ENCODE data around the gene CRYGB. TPM values are rescaled to one million over a fixed set of nuclear protein-coding genes. Genes with fewer than 3 reads are reported as not detected.

CRYGB gene, protein sequence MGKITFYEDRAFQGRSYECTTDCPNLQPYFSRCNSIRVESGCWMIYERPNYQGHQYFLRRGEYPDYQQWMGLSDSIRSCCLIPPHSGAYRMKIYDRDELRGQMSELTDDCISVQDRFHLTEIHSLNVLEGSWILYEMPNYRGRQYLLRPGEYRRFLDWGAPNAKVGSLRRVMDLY
- not detected for total RNA-seq

DNA sequence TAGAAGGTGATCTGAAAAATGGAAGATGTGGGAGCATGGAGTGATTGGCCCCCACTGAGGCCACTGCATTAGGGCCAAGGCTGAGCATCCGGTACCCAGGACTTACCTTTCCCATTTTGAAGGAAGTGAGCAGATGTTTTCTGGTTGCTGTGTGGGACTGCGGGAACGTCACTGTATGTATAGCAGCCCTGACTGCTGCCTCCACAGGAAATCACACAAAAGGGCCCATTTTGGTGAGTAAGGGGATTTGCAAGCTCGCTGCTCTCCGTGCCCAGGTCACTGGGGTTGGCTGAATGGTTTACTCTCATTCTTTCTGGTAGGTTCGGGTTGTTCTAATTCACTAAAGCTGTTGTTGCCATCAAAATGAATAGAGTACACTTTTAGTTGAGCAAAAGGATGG lies at the start of gene CRYGB:
TSS of gene CRYGB (minus strand) at position 153 of the 400 bp plus-strand sequence. CDS start at position 115, 38 bp downstream.
- TF ChIP-seq, protein P1, sequence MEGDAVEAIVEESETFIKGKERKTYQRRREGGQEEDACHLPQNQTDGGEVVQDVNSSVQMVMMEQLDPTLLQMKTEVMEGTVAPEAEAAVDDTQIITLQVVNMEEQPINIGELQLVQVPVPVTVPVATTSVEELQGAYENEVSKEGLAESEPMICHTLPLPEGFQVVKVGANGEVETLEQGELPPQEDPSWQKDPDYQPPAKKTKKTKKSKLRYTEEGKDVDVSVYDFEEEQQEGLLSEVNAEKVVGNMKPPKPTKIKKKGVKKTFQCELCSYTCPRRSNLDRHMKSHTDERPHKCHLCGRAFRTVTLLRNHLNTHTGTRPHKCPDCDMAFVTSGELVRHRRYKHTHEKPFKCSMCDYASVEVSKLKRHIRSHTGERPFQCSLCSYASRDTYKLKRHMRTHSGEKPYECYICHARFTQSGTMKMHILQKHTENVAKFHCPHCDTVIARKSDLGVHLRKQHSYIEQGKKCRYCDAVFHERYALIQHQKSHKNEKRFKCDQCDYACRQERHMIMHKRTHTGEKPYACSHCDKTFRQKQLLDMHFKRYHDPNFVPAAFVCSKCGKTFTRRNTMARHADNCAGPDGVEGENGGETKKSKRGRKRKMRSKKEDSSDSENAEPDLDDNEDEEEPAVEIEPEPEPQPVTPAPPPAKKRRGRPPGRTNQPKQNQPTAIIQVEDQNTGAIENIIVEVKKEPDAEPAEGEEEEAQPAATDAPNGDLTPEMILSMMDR (IDR thresholded peaks at IDR 0.05), result no peak
- TF ChIP-seq POLR2A (IDR thresholded peaks at IDR 0.05), result no peak
- DNase-seq, result no peak
- Histone ChIP-seq H3K4me1 (peaks cover 0 to 4% (median 0%) of the 10 kb centered on the region in 4 donors), H3K27ac (no peak within 1 kb of the TSS), H3K27me3 (no peaks in the 10 kb centered on the region), H3K4me3 (no peak within 1 kb of the TSS), H3K9me3 (no peaks in the 10 kb centered on the region), H3K36me3 (no peaks in the 10 kb centered on the region)

GRCh38 chr2:208195531-208195930 lies 49.6 kb upstream of the CRYGB start:
- no peak for DNase-seq
- H3K4me1 ChIP-seq, result no peaks in the 10 kb centered on the region
- no peak overlapping the region for H3K4me3 ChIP-seq
- H3K27me3 ChIP-seq, result no peaks in the 10 kb centered on the region
- H3K36me3 ChIP-seq, result no peaks in the 10 kb centered on the region
- no peaks in the 10 kb centered on the region for H3K9me3 ChIP-seq
- H3K27ac ChIP-seq, result no peak overlapping the region
- no peak for TF ChIP-seq POLR2A (IDR thresholded peaks at IDR 0.05)
- TF ChIP-seq, protein P1 (IDR thresholded peaks at IDR 0.05), result no peak

DNA sequence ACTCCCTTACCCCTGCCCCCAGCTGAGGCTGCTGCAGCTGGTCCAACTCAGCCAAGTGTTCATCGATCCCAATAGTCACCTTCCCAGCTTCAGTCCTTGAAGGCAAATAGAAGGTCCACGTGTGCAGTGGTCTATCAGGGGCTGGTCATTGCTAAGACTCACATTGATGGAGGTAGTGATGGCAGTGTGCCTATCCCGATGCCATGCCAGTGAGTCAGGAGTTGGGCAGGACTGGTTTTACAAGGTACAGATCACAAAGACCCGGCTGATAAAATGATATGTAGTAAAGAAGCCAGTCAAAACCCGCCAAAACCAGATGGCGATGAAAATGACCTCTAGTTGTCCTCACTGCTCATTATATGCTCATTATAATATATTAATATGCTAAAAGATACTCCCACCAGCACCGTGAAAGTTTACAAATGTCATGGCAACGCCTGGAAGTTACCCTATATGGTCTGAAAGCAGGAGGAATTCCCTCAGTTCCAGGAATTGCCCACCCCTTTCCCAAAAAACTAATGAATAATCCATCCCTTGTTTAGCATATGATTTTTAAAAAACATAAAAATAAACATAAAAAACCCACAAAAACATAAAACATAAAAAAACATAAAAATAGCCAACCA lies 46.8 kb upstream of the CRYGB start:
- no peak for TF ChIP-seq POLR2A (IDR thresholded peaks at IDR 0.05)
- TF ChIP-seq, protein P1 (IDR thresholded peaks at IDR 0.05), result no peak
- no peak for DNase-seq
- no peak overlapping the region for H3K27ac ChIP-seq
- no peaks in the 10 kb centered on the region for H3K27me3 ChIP-seq
- no peaks in the 10 kb centered on the region for H3K4me1 ChIP-seq
- H3K4me3 ChIP-seq, result no peak overlapping the region
- no peaks in the 10 kb centered on the region for H3K9me3 ChIP-seq
- no peaks in the 10 kb centered on the region for H3K36me3 ChIP-seq

DNA sequence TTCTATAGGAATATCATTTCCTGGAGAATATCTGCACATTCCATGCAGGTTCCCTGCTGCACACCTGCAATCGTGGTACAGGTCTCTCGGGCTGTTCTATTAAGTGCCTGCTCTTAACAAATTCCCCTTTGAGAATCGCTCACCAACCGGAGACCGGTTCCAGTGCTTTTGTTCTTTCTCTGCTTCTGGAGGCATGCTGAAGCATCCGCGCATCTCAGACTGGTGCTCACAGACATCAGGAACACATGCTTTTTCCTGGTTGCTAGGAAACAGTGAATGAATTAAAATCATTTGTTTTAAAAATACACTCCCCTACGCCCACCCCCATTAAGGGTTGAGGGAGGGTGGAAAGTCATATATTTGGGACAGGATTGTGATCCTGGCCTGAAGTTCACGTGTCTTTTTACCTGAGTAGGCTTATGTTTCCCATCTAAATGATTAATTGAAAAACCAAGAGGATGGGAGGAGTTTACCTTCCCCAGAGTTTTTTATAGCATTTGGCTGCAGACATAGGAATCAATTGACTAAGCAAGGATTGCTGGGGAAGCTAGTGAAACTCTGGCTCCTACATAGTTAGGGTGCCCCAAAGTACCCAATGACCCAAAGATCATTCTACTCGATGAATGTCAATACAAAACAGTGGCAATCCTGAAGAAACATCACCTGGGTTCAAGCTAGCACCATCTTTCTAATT lies 44.0 kb upstream of the CRYGB start, which contains the start of gene C2orf80:
TSS of gene C2orf80 (minus strand) at position 221 of the 694 bp plus-strand sequence. CDS start 3,044 bp downstream, outside the sequence.
- TF ChIP-seq, protein P1 (IDR thresholded peaks at IDR 0.05), result no peak
- no peak for TF ChIP-seq POLR2A (IDR thresholded peaks at IDR 0.05)
- Histone ChIP-seq H3K27me3 (no peaks in the 10 kb centered on the region), H3K36me3 (no peaks in the 10 kb centered on the region), H3K27ac (no peak within 1 kb of the TSS), H3K4me3 (no peak within 1 kb of the TSS), H3K9me3 (no peaks in the 10 kb centered on the region), H3K4me1 (no peaks in the 10 kb centered on the region)
- DNase-seq, result no peak

GRCh38 chr2:208189069-208189809 lies 43.3 kb upstream of the CRYGB start:
- H3K27me3 ChIP-seq, result no peaks in the 10 kb centered on the region
- no peak for TF ChIP-seq POLR2A (IDR thresholded peaks at IDR 0.05)
- TF ChIP-seq, protein P1 (IDR thresholded peaks at IDR 0.05), result no peak
- no peak overlapping the region for H3K4me3 ChIP-seq
- DNase-seq, result no peak
- no peaks in the 10 kb centered on the region for H3K9me3 ChIP-seq
- no peaks in the 10 kb centered on the region for H3K36me3 ChIP-seq
- H3K4me1 ChIP-seq, result no peaks in the 10 kb centered on the region
- no peak overlapping the region for H3K27ac ChIP-seq

Data from Peyer's patch (tissue), 4 donors.